ENCODE results near the gene SLX4IP. TPM values are rescaled to one million over a fixed set of nuclear protein-coding genes. Genes with fewer than 3 reads are reported as not detected.

The SLX4IP gene
- total RNA-seq, 1 donor from 2014 or later, result 7.1 TPM

GRCh38 chr20:10550204-10551118, 115.4 kb downstream of the SLX4IP start:
- no peak for DNase-seq (ENCODE audit: low read depth)

- DNase-seq (ENCODE audit: low read depth), result no peak
These were observed 116.9 kb downstream of the SLX4IP start for GRCh38 chr20:10551732-10552724.

GRCh38 chr20:10553326-10553984, 118.3 kb downstream of the SLX4IP start:
- DNase-seq (ENCODE audit: low read depth), result peak; percentile 77

GRCh38 chr20:10554285-10554684, 119.2 kb downstream of the SLX4IP start:
- no peak for DNase-seq (ENCODE audit: low read depth)

- DNase-seq (ENCODE audit: low read depth), result no peak
These were observed 120.3 kb downstream of the SLX4IP start for GRCh38 chr20:10555393-10555792.

- DNase-seq (ENCODE audit: low read depth), result peak; percentile 90
These were observed 120.8 kb downstream of the SLX4IP start for GRCh38 chr20:10555865-10556308.

GRCh38 chr20:10556519-10557083, 121.5 kb downstream of the SLX4IP start:
- DNase-seq (ENCODE audit: low read depth), result no peak

- DNase-seq (ENCODE audit: low read depth), result peak; percentile 36
These were observed 122.6 kb downstream of the SLX4IP start for GRCh38 chr20:10557685-10558084.

GRCh38 chr20:10558635-10559187, 123.6 kb downstream of the SLX4IP start:
- peak; percentile 53 for DNase-seq (ENCODE audit: low read depth)

GRCh38 chr20:10559266-10559665, 124.2 kb downstream of the SLX4IP start:
- DNase-seq (ENCODE audit: low read depth), result no peak

- no peak for DNase-seq (ENCODE audit: low read depth)
These were observed 125.6 kb downstream of the SLX4IP start for GRCh38 chr20:10560686-10561085.

GRCh38 chr20:10561302-10561701, 126.2 kb downstream of the SLX4IP start:
- DNase-seq (ENCODE audit: low read depth), result no peak

- no peak for DNase-seq (ENCODE audit: low read depth)
These were observed 127.8 kb downstream of the SLX4IP start for GRCh38 chr20:10562899-10563298.

GRCh38 chr20:10563935-10564492, 128.9 kb downstream of the SLX4IP start:
- DNase-seq (ENCODE audit: low read depth), result no peak

GRCh38 chr20:10565191-10565921, 130.3 kb downstream of the SLX4IP start:
- DNase-seq (ENCODE audit: low read depth), result peak; percentile 96

GRCh38 chr20:10565922-10566897, 131.1 kb downstream of the SLX4IP start:
- no peak for DNase-seq (ENCODE audit: low read depth)

GRCh38 chr20:10568032-10568431, 132.9 kb downstream of the SLX4IP start:
- no peak for DNase-seq (ENCODE audit: low read depth)

- no peak for DNase-seq (ENCODE audit: low read depth)
These were observed 136.3 kb downstream of the SLX4IP start for GRCh38 chr20:10571313-10571815.

GRCh38 chr20:10572853-10573252, 137.7 kb downstream of the SLX4IP start:
- DNase-seq (ENCODE audit: low read depth), result no peak

Data from renal cortical epithelial cell (primary cell).